HL-60 (cell line): ENCODE data around the gene SPATA1.

ENCODE experiments used
- DNase-seq, 2 experiments: peaks; one replicate each; pipeline ENCODE4 v3.0.0-alpha.2; 2010 to 2020; ENCODE audit warnings: low read depth in 1 of 2, low spot score in 1 of 2
- H3K27ac ChIP-seq: fragments of 250-450 bp; sonication (Bioruptor Pico); replicated peaks from 2 replicates; pipeline ENCODE4 v1.5.1; 2020; ENCODE audit warnings: mild to moderate bottlenecking, moderate library complexity
- H3K27me3 ChIP-seq: fragments of 250-450 bp; sonication (Bioruptor Pico); 2 replicates; pipeline ENCODE4 v1.5.1; 2021; ENCODE audit warnings: mild to moderate bottlenecking, moderate library complexity; ENCODE audit not compliant: insufficient read depth, poor library complexity, severe bottlenecking
- H3K4me3 ChIP-seq: replicated peaks from 2 replicates; pipeline ENCODE4 v1.5.1; 2011; ENCODE audit warnings: mild to moderate bottlenecking, control low read depth, low read length; ENCODE audit not compliant: insufficient read depth
- CTCF ChIP-seq: IDR thresholded peaks from one replicate; pipeline ENCODE4 v1.5.1; 2011; ENCODE audit warnings: low read length, control low read depth, inconsistent platforms; ENCODE audit not compliant: insufficient read depth
- GABPA ChIP-seq: IDR thresholded peaks from 2 replicates; pipeline ENCODE4 v1.6.1; 2012; ENCODE audit warnings: low read depth
- POLR2AphosphoS5 ChIP-seq: IDR thresholded peaks from 2 replicates; pipeline ENCODE4 v1.6.1; 2012; ENCODE audit warnings: low read depth
- REST ChIP-seq: IDR thresholded peaks from 2 replicates; pipeline ENCODE4 v1.6.1; 2012; ENCODE audit warnings: low read depth; ENCODE audit not compliant: insufficient replicate concordance
- SPI1 ChIP-seq: IDR thresholded peaks from 2 replicates; pipeline ENCODE4 v1.6.1; 2012; ENCODE audit warnings: low read depth, mild to moderate bottlenecking, borderline replicate concordance

Gene SPATA1

GRCh38 chr1:84597011-84597410, 90.8 kb downstream of the SPATA1 start:
- no peaks in the 10 kb centered on the region for H3K27me3 ChIP-seq
- no peak for TF ChIP-seq SPI1
- TF ChIP-seq GABPA, result no peak
- TF ChIP-seq CTCF, result no peak
- no peak for TF ChIP-seq REST
- TF ChIP-seq POLR2AphosphoS5, result no peak
- DNase-seq, result no peak
- H3K4me3 ChIP-seq, result no peak overlapping the region
- no peak overlapping the region for H3K27ac ChIP-seq

- Histone ChIP-seq H3K27ac (no peak overlapping the region), H3K27me3 (no peaks in the 10 kb centered on the region), H3K4me3 (no peak overlapping the region)
- TF ChIP-seq CTCF, result no peak
- no peak for TF ChIP-seq REST
- no peak for TF ChIP-seq POLR2AphosphoS5
- TF ChIP-seq GABPA, result no peak
- no peak for DNase-seq
Measured at GRCh38 chr1:84598418-84598817, 92.2 kb downstream of the SPATA1 start.

- Histone ChIP-seq H3K27me3 (no peaks in the 10 kb centered on the region), H3K27ac (no peak overlapping the region), H3K4me3 (no peak overlapping the region)
- no peak for TF ChIP-seq REST
- no peak for TF ChIP-seq GABPA
- TF ChIP-seq SPI1, result no peak
- TF ChIP-seq POLR2AphosphoS5, result no peak
- no peak for TF ChIP-seq CTCF
- no peak for DNase-seq
Measured at GRCh38 chr1:84598846-84599741, 92.9 kb downstream of the SPATA1 start.
